HepG2 (cell line): ENCODE data around the gene IL17RC. TPM values are rescaled to one million over a fixed set of nuclear protein-coding genes. Genes with fewer than 3 reads are reported as not detected.
A peak's percentile ranks its signal among the peaks of the same experiment; 100 is the strongest.

Experiments
- AHR ChIP-seq: IDR thresholded peaks from 2 replicates; pipeline ENCODE4 v1.6.1; 2018; ENCODE audit warnings: missing genetic modification reagents, missing compliant biosample characterization
- CEBPG ChIP-seq: IDR thresholded peaks from 2 replicates; pipeline ENCODE4 v1.6.1; 2016
- FOSL1 ChIP-seq: sonication (generic); formaldehyde crosslinking; IDR thresholded peaks from 2 replicates; pipeline ENCODE4 v1.9.0; 2021; ENCODE audit warnings: missing genetic modification reagents, borderline replicate concordance
- FOXM1 ChIP-seq: sonication (generic); formaldehyde crosslinking; IDR thresholded peaks from 2 replicates; pipeline ENCODE4 v1.5.0; 2020; ENCODE audit warnings: missing genetic modification reagents
- SIN3B ChIP-seq: fragments of 150-350 bp; IDR thresholded peaks from 2 replicates; pipeline ENCODE4 v1.6.1; 2014; ENCODE audit warnings: low read length
- SOX5 ChIP-seq: IDR thresholded peaks from 2 replicates; pipeline ENCODE4 v1.6.1; 2016; ENCODE audit warnings: borderline replicate concordance
- SP5 ChIP-seq: IDR thresholded peaks from 2 replicates; pipeline ENCODE4 v1.6.1; 2016; ENCODE audit warnings: low read depth, borderline replicate concordance
- SRSF9 ChIP-seq: fragments of 200-400 bp; formaldehyde crosslinking; IDR thresholded peaks from 2 replicates; pipeline ENCODE4 v1.6.1; 2018; ENCODE audit warnings: borderline replicate concordance, mild to moderate bottlenecking, low read depth, low read length; ENCODE audit not compliant: insufficient read depth, poor library complexity, severe bottlenecking
- TAF1 ChIP-seq: sonication (generic); formaldehyde crosslinking; IDR thresholded peaks from 2 replicates; pipeline ENCODE4 v1.4.0; 2020; ENCODE audit warnings: missing genetic modification reagents
- TCF7L2 ChIP-seq: IDR thresholded peaks from 2 replicates; pipeline ENCODE4 v1.6.1; 2011; ENCODE audit warnings: mild to moderate bottlenecking, low read depth, low read length, moderate library complexity
- ZFP36L1 ChIP-seq: sonication (generic); formaldehyde crosslinking; IDR thresholded peaks from 2 replicates; pipeline ENCODE4 v1.8.0; 2022; ENCODE audit warnings: mild to moderate bottlenecking, missing genetic modification reagents, moderate library complexity
- ZNF382 ChIP-seq: sonication (generic); formaldehyde crosslinking; IDR thresholded peaks from 2 replicates; pipeline ENCODE4 v1.5.0; 2020; ENCODE audit warnings: missing genetic modification reagents, mild to moderate bottlenecking, borderline replicate concordance
- ZNF431 ChIP-seq: sonication (generic); formaldehyde crosslinking; IDR thresholded peaks from 2 replicates; pipeline ENCODE4 v1.9.0; 2022; ENCODE audit warnings: missing genetic modification reagents, low read depth, mild to moderate bottlenecking, borderline replicate concordance
- ZNF816 ChIP-seq: sonication (generic); formaldehyde crosslinking; IDR thresholded peaks from 2 replicates; pipeline ENCODE4 v1.8.0; 2022; ENCODE audit warnings: missing genetic modification reagents, mild to moderate bottlenecking, borderline replicate concordance
- ZSCAN30 ChIP-seq: sonication (generic); formaldehyde crosslinking; IDR thresholded peaks from 2 replicates; pipeline ENCODE4 v1.5.0; 2020; ENCODE audit warnings: mild to moderate bottlenecking, missing genetic modification reagents
- ZSCAN31 ChIP-seq: sonication (generic); formaldehyde crosslinking; IDR thresholded peaks from 2 replicates; pipeline ENCODE4 v1.5.0; 2020; ENCODE audit warnings: low read depth, mild to moderate bottlenecking, missing genetic modification reagents
- polyA plus RNA-seq, 8 experiments: library from polyadenylated mRNA; depleted of rRNA in 3 of 8; stranded (reverse) in 7 of 8; unstranded in 1 of 8; fragments of >200 nt; fragmentation: Illumina TruSeq in 4 of 8; extraction: Trizol in 4 of 8; gene quantifications; 2 replicates each; pipeline versions ENCODE4 v1.2.1 to v1.2.3, GENCODE V29; 2011 to 2016; ENCODE audit warnings: low read depth in 4 of 8, missing spikeins in 1 of 8, mixed read lengths in 1 of 8; ENCODE audit not compliant: insufficient read depth in 1 of 8
- total RNA-seq, 5 experiments: library from RNA; depleted of rRNA; stranded (reverse); fragments of >200 nt; fragmentation: Illumina TruSeq; extraction: Trizol; gene quantifications; 2 replicates each; pipeline ENCODE4 v1.2.3, GENCODE V29; 2016; ENCODE audit warnings: low read depth in 1 of 5
- TF ChIP-seq, protein P1 (sequence below): sonication (generic); formaldehyde crosslinking; IDR thresholded peaks from 2 replicates; pipeline ENCODE4 v1.4.0; 2020; ENCODE audit warnings: missing genetic modification reagents, mild to moderate bottlenecking, borderline replicate concordance
- TF ChIP-seq, protein P2 (sequence below): sonication (generic); formaldehyde crosslinking; IDR thresholded peaks from 2 replicates; pipeline ENCODE4 v1.5.1; 2020; ENCODE audit warnings: missing genetic modification reagents, mild to moderate bottlenecking, borderline replicate concordance
- TF ChIP-seq, protein P3 (sequence below): sonication (generic); formaldehyde crosslinking; IDR thresholded peaks from 2 replicates; pipeline ENCODE4 v1.4.0; 2020; ENCODE audit warnings: mild to moderate bottlenecking, missing genetic modification reagents
- TF ChIP-seq, protein P4 (sequence below): sonication (generic); formaldehyde crosslinking; IDR thresholded peaks from 2 replicates; pipeline ENCODE4 v1.4.0; 2020; ENCODE audit warnings: mild to moderate bottlenecking, missing genetic modification reagents

The IL17RC gene
- total and polyA plus RNA-seq, 2 of the 13 experiments (the other 11 are each of a cell fraction or from before 2014, with no cell fraction given) = 20.7 to 24.0 TPM

DNA sequence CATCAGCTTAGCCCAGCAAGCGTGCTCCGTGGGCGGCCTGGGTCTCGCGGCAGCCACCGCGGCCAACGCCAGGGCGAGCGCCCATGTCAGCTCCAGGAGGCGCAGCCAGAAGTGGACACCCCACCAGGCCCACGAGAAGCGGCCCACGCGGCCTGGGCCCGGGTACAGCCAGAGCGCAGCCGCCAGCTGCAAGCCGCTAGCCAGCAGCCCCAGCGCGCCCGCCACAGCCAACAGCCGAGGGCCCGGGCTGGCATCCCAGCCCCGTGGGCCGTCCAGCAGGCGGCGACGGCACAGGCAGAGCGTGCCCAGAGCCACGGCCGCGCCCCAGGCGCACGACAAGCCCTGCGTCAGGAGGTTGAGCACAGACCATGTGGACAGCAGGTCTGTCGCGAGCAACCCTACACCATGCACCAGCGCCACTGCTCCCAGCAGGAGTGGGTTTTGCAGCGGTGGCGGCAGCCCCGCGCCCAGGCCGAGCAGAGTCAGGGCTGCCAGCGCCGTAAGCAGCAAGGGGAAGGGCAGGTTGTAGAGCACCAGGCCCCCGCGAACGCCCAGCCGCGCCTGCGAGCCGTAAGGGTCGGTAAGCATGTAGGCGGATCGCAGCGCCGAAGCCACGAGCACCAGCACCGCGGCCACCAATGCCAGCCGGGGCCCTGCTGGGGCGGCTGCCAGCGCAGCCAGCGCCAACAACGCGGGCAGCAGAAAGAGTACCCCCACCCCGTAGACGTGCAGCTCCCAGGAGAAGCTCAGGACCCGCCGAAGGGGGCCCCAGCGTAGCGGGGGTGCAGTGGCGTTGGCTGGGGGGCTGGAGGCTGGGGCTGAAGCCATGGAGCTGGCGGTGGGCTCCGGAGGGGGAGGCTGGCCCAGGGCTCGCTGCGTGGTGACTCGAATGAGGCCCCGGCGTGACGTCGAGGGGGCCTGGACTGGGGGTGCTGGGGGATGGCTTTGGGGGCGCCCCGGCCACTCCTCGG lies 30.4 kb downstream of the IL17RC start (continued):
- TF ChIP-seq CEBPG (CRISPR knock-in tag) = no peak
- TF ChIP-seq ZNF431 (CRISPR knock-in tag) = no peak
- no peak for TF ChIP-seq ZNF382
- TF ChIP-seq ZNF816 (CRISPR knock-in tag) = no peak; the same call in 1 of the 2 replicates
- TF ChIP-seq SOX5 (CRISPR knock-in tag) = 0 out of 2 replicates have a peak, but pooled peaks have one; percentile 12
- no peak for TF ChIP-seq SIN3B
- TF ChIP-seq SRSF9 = no peak
- TF ChIP-seq, protein P1, sequence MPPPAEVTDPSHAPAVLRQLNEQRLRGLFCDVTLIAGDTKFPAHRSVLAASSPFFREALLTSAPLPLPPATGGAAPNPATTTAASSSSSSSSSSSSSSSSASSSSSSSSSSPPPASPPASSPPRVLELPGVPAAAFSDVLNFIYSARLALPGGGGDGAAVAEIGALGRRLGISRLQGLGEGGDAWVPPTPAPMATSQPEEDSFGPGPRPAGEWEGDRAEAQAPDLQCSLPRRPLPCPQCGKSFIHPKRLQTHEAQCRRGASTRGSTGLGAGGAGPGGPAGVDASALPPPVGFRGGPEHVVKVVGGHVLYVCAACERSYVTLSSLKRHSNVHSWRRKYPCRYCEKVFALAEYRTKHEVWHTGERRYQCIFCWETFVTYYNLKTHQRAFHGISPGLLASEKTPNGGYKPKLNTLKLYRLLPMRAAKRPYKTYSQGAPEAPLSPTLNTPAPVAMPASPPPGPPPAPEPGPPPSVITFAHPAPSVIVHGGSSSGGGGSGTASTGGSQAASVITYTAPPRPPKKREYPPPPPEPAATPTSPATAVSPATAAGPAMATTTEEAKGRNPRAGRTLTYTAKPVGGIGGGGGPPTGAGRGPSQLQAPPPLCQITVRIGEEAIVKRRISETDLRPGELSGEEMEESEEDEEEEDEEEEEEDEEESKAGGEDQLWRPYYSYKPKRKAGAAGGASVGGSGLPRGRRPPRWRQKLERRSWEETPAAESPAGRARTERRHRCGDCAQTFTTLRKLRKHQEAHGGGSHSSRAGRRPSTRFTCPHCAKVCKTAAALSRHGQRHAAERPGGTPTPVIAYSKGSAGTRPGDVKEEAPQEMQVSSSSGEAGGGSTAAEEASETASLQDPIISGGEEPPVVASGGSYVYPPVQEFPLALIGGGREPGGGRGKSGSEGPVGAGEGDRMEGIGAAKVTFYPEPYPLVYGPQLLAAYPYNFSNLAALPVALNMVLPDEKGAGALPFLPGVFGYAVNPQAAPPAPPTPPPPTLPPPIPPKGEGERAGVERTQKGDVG (CRISPR knock-in tag) = no peak; the same call in 1 of the 2 replicates
- TF ChIP-seq FOSL1 (CRISPR knock-in tag) = no peak; the same call in 1 of the 2 replicates
- TF ChIP-seq SP5 (CRISPR knock-in tag) = peak; percentile 21; the same call in 1 of the 2 replicates
- TF ChIP-seq AHR = no peak
- peak; percentile 42; the same call in 1 of the 2 replicates for TF ChIP-seq TAF1 (CRISPR knock-in tag)
- TF ChIP-seq TCF7L2 = no peak
- TF ChIP-seq, protein P2, sequence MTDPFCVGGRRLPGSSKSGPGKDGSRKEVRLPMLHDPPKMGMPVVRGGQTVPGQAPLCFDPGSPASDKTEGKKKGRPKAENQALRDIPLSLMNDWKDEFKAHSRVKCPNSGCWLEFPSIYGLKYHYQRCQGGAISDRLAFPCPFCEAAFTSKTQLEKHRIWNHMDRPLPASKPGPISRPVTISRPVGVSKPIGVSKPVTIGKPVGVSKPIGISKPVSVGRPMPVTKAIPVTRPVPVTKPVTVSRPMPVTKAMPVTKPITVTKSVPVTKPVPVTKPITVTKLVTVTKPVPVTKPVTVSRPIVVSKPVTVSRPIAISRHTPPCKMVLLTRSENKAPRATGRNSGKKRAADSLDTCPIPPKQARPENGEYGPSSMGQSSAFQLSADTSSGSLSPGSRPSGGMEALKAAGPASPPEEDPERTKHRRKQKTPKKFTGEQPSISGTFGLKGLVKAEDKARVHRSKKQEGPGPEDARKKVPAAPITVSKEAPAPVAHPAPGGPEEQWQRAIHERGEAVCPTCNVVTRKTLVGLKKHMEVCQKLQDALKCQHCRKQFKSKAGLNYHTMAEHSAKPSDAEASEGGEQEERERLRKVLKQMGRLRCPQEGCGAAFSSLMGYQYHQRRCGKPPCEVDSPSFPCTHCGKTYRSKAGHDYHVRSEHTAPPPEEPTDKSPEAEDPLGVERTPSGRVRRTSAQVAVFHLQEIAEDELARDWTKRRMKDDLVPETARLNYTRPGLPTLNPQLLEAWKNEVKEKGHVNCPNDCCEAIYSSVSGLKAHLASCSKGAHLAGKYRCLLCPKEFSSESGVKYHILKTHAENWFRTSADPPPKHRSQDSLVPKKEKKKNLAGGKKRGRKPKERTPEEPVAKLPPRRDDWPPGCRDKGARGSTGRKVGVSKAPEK (CRISPR knock-in tag) = no peak
- TF ChIP-seq, protein P3, sequence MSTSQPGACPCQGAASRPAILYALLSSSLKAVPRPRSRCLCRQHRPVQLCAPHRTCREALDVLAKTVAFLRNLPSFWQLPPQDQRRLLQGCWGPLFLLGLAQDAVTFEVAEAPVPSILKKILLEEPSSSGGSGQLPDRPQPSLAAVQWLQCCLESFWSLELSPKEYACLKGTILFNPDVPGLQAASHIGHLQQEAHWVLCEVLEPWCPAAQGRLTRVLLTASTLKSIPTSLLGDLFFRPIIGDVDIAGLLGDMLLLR = peak; percentile 96
- TF ChIP-seq ZFP36L1 (CRISPR knock-in tag) = no peak
- peak; percentile 47; the same call in 1 of the 2 replicates for TF ChIP-seq ZSCAN31 (CRISPR knock-in tag)
- no peak for TF ChIP-seq FOXM1 (CRISPR knock-in tag)
- no peak for TF ChIP-seq ZSCAN30 (CRISPR knock-in tag)
- TF ChIP-seq, protein P4, sequence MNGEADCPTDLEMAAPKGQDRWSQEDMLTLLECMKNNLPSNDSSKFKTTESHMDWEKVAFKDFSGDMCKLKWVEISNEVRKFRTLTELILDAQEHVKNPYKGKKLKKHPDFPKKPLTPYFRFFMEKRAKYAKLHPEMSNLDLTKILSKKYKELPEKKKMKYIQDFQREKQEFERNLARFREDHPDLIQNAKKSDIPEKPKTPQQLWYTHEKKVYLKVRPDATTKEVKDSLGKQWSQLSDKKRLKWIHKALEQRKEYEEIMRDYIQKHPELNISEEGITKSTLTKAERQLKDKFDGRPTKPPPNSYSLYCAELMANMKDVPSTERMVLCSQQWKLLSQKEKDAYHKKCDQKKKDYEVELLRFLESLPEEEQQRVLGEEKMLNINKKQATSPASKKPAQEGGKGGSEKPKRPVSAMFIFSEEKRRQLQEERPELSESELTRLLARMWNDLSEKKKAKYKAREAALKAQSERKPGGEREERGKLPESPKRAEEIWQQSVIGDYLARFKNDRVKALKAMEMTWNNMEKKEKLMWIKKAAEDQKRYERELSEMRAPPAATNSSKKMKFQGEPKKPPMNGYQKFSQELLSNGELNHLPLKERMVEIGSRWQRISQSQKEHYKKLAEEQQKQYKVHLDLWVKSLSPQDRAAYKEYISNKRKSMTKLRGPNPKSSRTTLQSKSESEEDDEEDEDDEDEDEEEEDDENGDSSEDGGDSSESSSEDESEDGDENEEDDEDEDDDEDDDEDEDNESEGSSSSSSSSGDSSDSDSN (CRISPR knock-in tag) = peak; percentile 82; the same call in 1 of the 2 replicates
